ENCODE results near the gene ZNF674. TPM values are rescaled to one million over a fixed set of nuclear protein-coding genes. Genes with fewer than 3 reads are reported as not detected.
A peak's percentile ranks its signal among the peaks of the same experiment; 100 is the strongest.
"Not testable (repeated sequence)": the region's sequence is repeated elsewhere in the genome, so short reads cannot be mapped to it uniquely, and the experiment has no call there.

Gene ZNF674
- total RNA-seq, 1 donor from 2014 or later: 8.6 TPM

- Histone ChIP-seq H3K4me3 (ENCODE audit: low read depth, low read length) (no peak overlapping the region), H3K36me3 (ENCODE audit: control insufficient read depth, insufficient read depth, low read length) (no peaks in the 10 kb centered on the region), H3K27me3 (ENCODE audit: control insufficient read depth, insufficient read depth, low read length) (no peaks in the 10 kb centered on the region)
- no peak for TF ChIP-seq CTCF (IDR thresholded peaks at IDR 0.05; ENCODE audit: insufficient read depth, low read length, poor library complexity, severe bottlenecking)
- DNase-seq (ENCODE audit: low read depth): no peak
Measured at GRCh38 chrX:46549914-46550313, 4.7 kb upstream of the ZNF674 start.

DNA sequence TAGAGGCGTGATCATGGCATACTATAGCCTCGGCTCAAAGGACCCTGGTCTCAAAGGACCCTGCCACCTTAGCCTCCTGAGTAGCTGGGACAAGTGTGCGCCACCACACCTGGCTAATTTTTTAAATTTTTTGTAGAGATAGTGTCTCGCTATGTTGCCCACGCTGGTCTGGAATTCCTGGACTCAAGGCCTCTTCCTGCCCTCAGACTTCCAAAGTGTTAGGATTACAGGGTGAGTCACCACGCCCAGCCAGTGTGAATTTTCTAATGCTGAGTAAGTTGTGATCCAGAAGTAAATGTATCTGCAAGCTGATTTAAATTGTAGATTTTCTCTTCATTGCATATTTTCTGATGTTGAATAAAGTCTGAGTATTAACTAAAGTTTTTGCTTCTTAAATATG lies 2.6 kb upstream of the ZNF674 start:
- Histone ChIP-seq H3K4me3 (ENCODE audit: low read depth, low read length) (no peak overlapping the region), H3K36me3 (ENCODE audit: control insufficient read depth, insufficient read depth, low read length) (no peaks in the 10 kb centered on the region), H3K27me3 (ENCODE audit: control insufficient read depth, insufficient read depth, low read length) (no peaks in the 10 kb centered on the region)
- DNase-seq (ENCODE audit: low read depth): peak; percentile 49
- TF ChIP-seq CTCF (IDR thresholded peaks at IDR 0.05; ENCODE audit: insufficient read depth, low read length, poor library complexity, severe bottlenecking): no peak

GRCh38 chrX:46544527-46544926 lies 694 bp downstream of the ZNF674 start:
- H3K4me3 ChIP-seq (ENCODE audit: low read depth, low read length): peak overlapping the region; percentile 63
- not testable (repeated sequence) for H3K36me3 ChIP-seq (ENCODE audit: control insufficient read depth, insufficient read depth, low read length); H3K27me3 ChIP-seq (ENCODE audit: control insufficient read depth, insufficient read depth, low read length); DNase-seq (ENCODE audit: low read depth)

DNA sequence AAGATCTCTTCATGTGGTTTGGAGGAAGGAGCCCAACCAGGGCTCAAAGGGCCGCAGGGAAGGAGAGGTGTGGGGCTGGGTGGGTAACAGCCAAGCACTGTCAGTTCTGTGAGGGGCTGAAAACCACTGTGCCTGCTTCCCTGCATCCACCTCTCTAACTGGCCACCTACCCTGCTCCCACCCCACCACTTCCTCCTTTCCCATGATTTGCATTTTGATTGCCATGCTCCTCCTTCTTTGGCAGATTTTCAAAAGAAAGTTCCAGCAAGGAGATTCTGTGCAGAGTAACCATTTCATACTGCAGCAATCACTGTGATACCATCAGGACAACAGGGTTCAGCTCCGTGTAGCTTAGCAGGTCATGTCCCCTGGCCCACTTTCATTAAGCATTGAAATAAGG lies 1.8 kb downstream of the ZNF674 start:
- Histone ChIP-seq H3K27me3 (ENCODE audit: control insufficient read depth, insufficient read depth, low read length) (no peaks in the 10 kb centered on the region), H3K36me3 (ENCODE audit: control insufficient read depth, insufficient read depth, low read length) (no peaks in the 10 kb centered on the region), H3K4me3 (ENCODE audit: low read depth, low read length) (no peak overlapping the region)
- no peak for TF ChIP-seq CTCF (IDR thresholded peaks at IDR 0.05; ENCODE audit: insufficient read depth, low read length, poor library complexity, severe bottlenecking)
- no peak for DNase-seq (ENCODE audit: low read depth)

DNA sequence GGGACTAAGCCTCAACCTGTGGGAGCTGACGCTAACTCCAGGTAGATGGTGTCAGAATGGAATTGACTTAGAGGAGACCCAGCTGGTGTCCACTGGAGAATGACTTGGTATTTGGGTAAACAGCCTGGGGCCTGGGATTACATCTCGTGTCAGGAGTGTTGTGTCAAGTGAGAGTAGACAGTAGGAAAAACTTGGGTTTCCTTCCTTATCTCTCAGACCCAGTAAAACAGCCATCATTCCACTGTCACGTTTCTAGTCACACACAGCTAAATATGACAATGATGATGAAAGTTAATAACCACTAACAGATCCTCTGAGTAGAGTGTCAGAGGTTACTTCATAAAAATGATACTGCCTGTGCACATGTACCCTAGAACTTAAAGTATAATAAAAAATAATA lies 13.8 kb downstream of the ZNF674 start:
- no peak for TF ChIP-seq CTCF (IDR thresholded peaks at IDR 0.05; ENCODE audit: insufficient read depth, low read length, poor library complexity, severe bottlenecking)
- no peaks in the 10 kb centered on the region for H3K36me3 ChIP-seq (ENCODE audit: control insufficient read depth, insufficient read depth, low read length)
- H3K27me3 ChIP-seq (ENCODE audit: control insufficient read depth, insufficient read depth, low read length): no peaks in the 10 kb centered on the region
- H3K4me3 ChIP-seq (ENCODE audit: low read depth, low read length): no peak overlapping the region
- DNase-seq (ENCODE audit: low read depth): no peak

DNA sequence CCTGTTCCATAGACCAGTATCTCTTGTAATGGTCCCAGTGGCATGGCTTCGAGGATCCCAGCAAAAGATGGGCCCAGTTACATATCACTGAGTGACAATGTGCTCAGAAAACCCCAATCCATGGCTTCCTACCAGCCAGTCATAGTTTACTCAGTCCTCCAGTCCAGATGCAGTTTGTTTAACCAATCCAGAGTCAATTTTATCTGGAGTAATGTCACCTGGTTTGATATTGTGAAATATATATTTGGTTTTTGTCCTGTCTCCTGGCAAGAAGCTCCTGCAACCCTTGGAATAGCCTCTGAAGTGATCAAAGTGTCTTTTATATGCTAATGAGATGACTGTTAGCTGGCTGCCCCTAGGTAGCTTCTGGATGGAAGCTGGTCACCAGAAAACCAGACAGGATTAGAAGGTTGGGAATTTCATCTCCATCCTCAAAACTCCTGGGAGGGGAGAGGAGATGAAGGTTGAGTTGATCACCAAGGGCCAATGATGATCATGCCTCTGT lies 14.8 kb downstream of the ZNF674 start:
- DNase-seq (ENCODE audit: low read depth); H3K27me3 ChIP-seq (ENCODE audit: control insufficient read depth, insufficient read depth, low read length); H3K36me3 ChIP-seq (ENCODE audit: control insufficient read depth, insufficient read depth, low read length); H3K4me3 ChIP-seq (ENCODE audit: low read depth, low read length): not testable (repeated sequence)

- H3K27me3 ChIP-seq (ENCODE audit: control insufficient read depth, insufficient read depth, low read length); DNase-seq (ENCODE audit: low read depth); H3K36me3 ChIP-seq (ENCODE audit: control insufficient read depth, insufficient read depth, low read length); H3K4me3 ChIP-seq (ENCODE audit: low read depth, low read length): not testable (repeated sequence)
Measured at GRCh38 chrX:46529740-46530403, 15.3 kb downstream of the ZNF674 start.

DNA sequence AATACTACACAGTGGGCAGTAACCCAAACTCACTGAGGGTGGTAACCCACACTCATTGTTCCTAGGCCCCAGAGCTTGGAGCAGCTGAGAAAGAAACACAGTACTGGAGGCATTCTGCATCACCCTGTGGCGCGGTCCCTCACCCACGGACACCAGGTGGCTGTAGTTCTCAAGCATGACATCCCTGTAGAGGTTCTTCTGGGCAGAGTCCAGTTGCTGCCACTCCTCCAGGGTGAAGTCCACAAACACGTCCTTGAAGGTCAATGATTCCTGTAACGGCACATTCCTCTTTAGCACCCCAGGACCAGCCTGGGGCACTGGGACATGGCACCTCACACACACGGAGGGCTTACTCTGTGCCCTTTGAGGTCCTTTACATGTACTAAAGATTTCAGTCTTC lies 16.6 kb downstream of the ZNF674 start:
- not testable (repeated sequence) for H3K36me3 ChIP-seq (ENCODE audit: control insufficient read depth, insufficient read depth, low read length); H3K27me3 ChIP-seq (ENCODE audit: control insufficient read depth, insufficient read depth, low read length); DNase-seq (ENCODE audit: low read depth); H3K4me3 ChIP-seq (ENCODE audit: low read depth, low read length)

All from kidney epithelial cell (primary cell).